GM19351 (cell line): Measurements from ENCODE around the gene GRPEL1.

Experiments
- ATAC-seq: cut with Tn5 transposase; IDR thresholded peaks from one replicate; pipeline ENCODE4 v1.9.1; 2021; ENCODE audit warnings: mild to moderate bottlenecking, moderate library complexity; ENCODE audit not compliant: unreplicated experiment

The GRPEL1 gene

GRCh38 chr4:7046971-7047370, 20.9 kb downstream of the GRPEL1 start:
- no peak for ATAC-seq

DNA sequence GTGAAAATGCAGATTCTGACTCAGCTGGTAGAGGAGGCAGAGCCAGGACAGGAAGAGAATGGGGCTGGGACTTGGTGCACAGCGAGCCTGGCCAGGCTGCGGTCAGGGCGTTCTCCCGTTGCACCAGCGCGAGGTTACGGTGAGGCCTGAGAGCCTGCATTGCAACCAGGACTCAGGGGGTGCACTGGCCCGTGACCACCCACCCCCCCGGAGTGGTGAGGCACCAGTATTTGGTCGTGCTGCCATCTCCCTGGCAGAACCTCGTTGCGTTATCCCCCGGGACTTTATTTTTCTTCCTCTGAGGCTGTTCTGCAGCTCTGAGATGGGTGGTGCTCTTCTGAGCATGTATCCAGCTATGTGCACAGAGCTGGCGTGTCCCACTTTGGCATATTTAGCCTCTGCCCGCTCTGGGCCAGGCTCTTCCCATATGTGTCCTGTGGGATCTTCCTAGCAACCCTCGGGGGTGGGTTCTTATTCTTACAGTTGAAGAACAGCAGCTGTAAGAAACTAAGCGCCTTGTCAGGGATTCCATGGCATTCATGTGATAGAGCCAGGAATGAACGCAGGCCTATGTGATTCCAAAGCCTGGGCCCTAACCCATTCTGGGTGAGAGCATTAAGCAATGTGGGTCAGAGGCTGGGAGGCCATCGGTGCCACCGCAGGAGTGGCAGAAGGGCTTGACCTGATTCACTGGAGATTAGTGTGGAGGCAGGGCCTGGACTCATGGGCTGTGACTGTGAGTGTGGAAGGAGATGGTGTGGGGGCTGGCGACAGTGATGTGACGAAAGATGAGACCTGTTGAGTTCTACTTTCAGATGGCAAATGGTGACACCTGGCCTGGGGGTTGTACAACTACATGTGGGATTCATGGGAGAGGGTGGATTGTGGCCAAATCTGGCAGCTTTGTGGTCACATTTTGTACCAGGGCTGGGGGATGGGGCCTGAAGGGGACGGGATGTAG, 21.6 kb downstream of the GRPEL1 start:
- peak; percentile 36 for ATAC-seq

GRCh38 chr4:7045553-7045952, 22.3 kb downstream of the GRPEL1 start:
- no peak for ATAC-seq

DNA sequence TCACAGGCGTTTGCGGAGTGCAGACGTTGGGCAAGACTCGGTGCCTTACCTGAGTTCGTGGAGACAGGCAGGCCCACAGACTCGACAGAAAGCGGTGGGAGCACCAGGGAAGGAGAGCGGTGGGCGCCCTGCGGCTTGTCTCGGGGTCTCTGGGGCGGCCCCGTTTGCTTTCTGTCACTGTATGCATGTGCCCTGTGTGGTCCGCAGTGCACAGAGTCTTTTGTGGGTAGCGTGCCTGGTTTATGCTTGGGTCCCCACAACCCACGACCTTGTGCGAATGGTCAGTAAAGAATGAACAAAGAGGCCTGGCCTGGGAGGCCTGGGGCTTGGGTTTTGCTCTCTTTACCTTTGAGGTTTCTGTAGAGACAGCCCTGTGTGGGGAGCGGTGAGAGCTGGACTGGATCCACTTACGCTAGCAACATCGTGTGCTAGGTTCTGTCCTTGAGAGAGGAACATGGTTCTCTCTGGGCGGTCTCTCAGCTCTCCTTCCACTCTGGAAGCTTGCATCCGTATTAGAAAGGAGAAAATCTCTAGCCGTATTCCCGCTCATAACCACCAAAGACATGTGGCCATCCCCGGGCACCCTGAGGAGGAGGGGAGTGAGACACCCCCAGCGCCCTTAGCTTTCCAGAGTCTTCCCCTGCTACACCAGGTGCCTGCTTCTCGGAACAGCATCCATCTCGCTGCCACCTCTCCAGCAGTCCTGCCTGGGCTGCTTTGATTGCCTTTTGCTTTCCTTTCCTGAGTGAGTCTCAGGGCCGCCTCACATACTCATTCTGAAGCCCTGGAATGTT, 23.5 kb downstream of the GRPEL1 start:
- ATAC-seq = no peak

GRCh38 chr4:7043284-7044136, 24.4 kb downstream of the GRPEL1 start, which contains the start of gene TADA2B:
Gene TADA2B, plus strand, starts transcription at chr4:7043372. Its CDS starts 208 bp downstream, at chr4:7043580.
- ATAC-seq = peak; percentile 24

- peak; percentile 72 for ATAC-seq
Observed at GRCh38 chr4:7042503-7043283, 25.2 kb downstream of the GRPEL1 start.

DNA sequence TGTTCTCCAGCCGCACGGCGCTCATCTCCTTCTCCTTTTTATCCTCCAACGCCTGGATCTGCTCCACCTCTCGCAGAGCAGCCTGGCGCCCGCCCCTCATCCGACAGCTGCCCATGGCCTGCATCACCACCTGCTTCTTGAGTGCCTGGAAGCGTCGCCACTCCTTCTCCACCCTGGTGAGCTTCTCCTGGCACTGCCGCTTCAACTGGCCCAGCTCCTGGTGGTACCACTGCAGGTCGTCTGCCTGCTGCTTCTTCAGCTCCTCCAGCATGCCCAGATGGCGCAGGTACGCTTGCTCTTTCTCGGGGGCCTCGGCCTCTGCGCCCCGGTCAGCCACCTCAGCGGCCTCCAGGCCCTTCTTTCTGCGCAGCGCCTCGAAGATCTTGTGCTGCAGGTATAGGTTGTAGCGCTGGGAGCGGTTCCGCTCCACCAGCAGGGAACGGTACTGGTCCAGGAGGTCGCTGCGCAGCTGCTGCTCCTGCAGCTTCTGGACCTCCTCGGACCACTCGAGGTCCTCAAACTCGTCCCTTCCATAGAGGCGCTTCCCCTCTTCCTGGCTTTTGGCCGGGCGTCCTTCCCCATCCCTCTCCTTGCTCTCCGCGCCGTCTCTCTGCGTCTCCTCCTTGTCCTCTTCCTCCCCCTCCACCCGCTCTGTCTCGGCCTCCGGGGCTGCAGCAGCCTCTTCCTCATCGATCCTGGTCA, 25.9 kb downstream of the GRPEL1 start:
- no peak for ATAC-seq

DNA sequence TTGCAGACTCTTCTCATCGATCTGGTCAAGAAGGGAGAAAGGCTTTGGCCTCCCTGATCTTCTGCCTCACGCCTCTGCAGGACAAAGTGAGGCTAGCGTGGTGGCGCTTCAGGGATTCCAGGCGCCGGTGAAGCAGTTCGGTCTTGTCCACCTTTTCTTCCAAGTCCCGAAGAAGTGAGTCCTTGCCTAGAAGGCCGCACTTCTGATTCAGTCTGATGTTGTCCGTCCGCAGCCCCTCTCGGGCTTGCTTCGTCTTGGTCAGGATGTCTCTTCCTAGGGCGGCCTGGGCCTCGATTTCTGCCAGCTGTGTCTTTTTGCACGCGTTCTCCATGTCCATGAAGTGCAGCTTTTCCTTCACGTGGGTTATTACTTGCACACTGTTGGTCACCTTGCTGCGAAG, 26.6 kb downstream of the GRPEL1 start:
- ATAC-seq = no peak

GRCh38 chr4:7040765-7041164, 27.1 kb downstream of the GRPEL1 start:
- no peak for ATAC-seq

- ATAC-seq = no peak
Observed at GRCh38 chr4:7037425-7037824, 30.4 kb downstream of the GRPEL1 start.

- ATAC-seq = no peak
Observed at GRCh38 chr4:7034262-7035081, 33.4 kb downstream of the GRPEL1 start.

DNA sequence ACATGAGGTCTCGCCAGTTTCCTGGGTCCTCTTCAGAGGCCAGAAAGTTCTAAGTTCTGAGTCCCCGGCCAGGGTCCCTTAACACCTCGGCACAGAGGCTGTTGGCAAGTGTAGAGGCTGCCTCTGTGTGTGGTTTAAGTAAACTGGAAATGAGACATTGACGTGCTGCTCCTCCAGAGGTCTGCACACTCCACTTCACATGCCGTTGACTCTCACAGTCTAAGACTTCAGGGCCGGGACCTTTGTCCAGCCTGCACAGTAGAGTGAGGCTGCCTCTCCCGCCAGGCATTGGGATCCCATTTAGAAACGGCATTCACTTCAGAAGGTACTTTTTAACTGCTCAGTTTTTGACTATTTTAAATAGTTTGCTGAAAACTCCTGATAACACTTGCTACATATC, 35.3 kb downstream of the GRPEL1 start:
- no peak for ATAC-seq

DNA sequence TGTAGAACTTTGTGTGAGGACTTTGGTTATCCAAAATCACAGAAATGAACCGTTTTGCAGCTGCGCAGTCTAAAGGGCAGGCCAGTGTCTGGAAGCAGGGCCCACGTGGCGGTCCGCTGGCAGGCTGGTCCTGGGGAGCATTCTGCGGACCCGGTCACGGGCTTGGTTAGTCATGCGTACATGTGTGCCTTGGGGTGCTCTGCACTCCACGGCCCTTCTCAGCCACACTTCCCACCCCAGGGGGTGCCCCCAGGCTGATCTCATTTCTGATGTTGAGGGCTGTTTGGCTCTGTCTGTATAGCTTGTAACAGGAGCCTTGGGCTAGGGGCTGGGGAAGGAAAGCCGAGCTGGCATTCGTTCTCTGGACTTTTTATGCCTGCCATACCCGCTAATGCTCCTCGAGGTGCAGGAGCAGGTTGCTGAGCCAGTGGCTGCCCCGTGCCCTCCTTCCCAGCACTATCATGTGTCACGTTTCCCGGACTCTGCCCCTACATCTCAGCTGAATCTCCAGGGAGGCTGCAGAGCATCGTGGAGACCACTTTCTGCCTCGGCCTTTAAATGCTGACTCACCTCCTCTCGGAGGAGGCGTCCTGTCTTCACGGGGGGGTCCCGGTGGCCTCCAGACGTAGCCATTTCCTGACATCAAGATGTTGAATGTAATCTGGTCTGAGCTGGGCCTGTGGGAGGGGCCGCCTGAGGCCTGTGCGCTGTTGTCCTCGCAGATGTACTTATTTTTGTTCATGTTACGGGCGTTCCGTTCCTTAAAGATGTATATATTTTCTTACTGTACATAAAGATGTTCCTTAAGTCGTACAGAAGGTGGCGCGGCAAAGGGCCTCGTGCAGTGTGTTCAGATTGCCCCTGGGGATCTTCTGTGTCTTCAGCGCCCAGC, 36.1 kb downstream of the GRPEL1 start:
- ATAC-seq = no peak

DNA sequence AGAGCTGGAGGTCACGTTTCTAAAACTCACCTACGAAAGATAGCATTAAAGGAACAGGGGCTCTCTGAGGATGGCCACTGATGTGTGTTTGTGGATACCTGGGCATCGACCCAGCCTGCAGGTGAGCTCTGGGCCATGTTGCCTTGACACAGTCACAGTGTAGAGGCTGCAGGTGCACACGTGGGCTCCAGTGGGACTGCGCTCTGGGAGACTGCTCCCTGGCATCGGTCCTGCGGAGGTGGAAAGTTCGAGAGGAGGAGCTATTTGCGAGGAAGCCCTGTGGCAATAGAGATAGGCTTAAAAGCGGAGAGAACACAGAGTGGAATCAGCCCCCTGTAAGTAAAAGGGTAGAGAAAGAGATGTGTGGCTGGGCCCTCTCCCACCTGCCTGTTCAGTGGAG, 37.0 kb downstream of the GRPEL1 start:
- ATAC-seq = no peak

DNA sequence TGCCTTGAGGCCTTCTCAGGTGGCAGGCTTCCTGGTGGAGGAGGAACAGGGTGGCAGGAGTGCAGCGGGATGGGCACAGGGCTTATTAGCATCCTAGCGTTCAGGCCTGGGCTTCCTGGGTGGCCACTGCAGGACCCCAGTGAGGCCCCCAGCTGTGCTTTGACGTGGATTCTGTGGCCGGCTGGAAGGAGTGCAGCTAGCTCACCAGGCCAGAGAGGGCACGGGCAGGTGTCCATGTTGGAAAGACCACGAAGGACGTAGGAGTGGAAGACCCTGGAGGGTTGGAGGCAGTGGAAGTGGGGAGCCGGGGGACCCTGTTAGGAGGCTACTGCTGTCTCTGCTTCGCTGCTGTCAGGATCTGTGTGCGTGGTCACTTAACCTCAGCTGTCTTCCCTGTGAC, 37.9 kb downstream of the GRPEL1 start:
- ATAC-seq = no peak

DNA sequence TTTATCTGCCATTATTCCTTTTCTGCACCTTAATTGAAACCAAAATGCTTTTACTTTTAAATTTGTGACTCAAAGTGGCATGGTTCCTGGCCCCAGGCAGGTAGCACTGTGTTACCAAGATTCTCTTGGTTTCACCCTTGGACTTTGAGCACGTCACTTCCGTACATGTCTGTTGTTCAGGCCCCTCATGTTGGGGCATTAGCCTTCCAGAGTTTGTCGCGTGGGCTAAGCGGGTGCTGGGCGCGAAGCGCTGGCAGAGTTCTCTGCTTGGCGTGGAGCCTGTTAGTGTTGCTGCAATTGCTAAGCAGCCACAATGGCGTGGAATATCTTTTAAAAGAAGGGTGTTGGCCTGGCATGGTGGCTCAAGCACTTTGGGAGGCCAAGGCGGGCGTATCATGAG, 38.7 kb downstream of the GRPEL1 start:
- ATAC-seq = no peak

GRCh38 chr4:7027913-7028312, 40.0 kb downstream of the GRPEL1 start:
- ATAC-seq = no peak

GRCh38 chr4:7027284-7027683, 40.6 kb downstream of the GRPEL1 start:
- ATAC-seq = no peak
